Muscle layer of duodenum (tissue), 2 donors: ENCODE data around the gene HINT2.

Experiments
- H3K27ac ChIP-seq: one replicate; pipeline ENCODE4 v1.7.0; 2013; ENCODE audit warnings: mild to moderate bottlenecking, low read length
- H3K27me3 ChIP-seq: one replicate; pipeline ENCODE4 v1.7.0; 2013; ENCODE audit warnings: low read depth, mild to moderate bottlenecking, control low read depth, low read length
- H3K36me3 ChIP-seq, 2 donors: one replicate each; pipeline ENCODE4 v1.7.0; 2013; ENCODE audit warnings: low read length in 2 of 2, control low read depth in 1 of 2, mild to moderate bottlenecking in 1 of 2; ENCODE audit not compliant: insufficient read depth in 2 of 2, control insufficient read depth in 1 of 2
- H3K4me1 ChIP-seq, 2 donors: one replicate each; pipeline ENCODE4 v1.7.0; 2013; ENCODE audit warnings: low read length in 2 of 2, mild to moderate bottlenecking in 2 of 2, control low read depth in 1 of 2, moderate library complexity in 1 of 2; ENCODE audit not compliant: insufficient read depth in 2 of 2, control insufficient read depth in 1 of 2
- H3K4me3 ChIP-seq, 2 donors: one replicate each; pipeline ENCODE4 v1.7.0; 2013; ENCODE audit warnings: low read length in 2 of 2, low read depth in 1 of 2, mild to moderate bottlenecking in 1 of 2
- H3K9me3 ChIP-seq, 2 donors: one replicate each; pipeline ENCODE4 v1.7.0; 2013; ENCODE audit warnings: low read length in 2 of 2, control low read depth in 1 of 2, mild to moderate bottlenecking in 1 of 2; ENCODE audit not compliant: control insufficient read depth in 1 of 2
- donor health status: healthy.

The HINT2 gene

DNA sequence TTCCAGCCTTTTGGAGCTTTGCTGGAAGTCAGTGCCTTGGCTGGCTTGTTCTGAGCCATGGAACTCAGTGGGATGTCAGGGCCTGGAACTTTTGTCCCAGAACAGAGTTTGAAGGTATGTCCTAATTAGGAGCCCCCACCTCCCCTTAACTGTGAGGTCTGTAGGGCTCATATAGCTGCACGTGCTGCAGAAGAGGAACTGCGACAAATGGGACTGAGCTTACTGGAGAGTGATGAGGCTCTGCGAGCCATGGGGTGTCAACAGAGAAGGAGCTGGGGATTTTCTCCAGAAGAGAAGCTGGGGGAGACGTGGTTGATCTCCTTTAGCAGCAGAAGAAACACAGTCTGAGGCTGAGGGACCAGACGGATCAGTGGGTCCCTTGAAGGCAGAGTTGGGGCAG is 25.1 kb upstream of the HINT2 start:
- no peak overlapping the region for H3K4me3 ChIP-seq
- H3K36me3 ChIP-seq = no peaks in the 10 kb centered on the region
- peaks cover 8% of the 10 kb centered on the region in 2 donors for H3K4me1 ChIP-seq
- no peak overlapping the region for H3K27ac ChIP-seq
- no peaks in the 10 kb centered on the region for H3K9me3 ChIP-seq
- H3K27me3 ChIP-seq = no peaks in the 10 kb centered on the region

DNA sequence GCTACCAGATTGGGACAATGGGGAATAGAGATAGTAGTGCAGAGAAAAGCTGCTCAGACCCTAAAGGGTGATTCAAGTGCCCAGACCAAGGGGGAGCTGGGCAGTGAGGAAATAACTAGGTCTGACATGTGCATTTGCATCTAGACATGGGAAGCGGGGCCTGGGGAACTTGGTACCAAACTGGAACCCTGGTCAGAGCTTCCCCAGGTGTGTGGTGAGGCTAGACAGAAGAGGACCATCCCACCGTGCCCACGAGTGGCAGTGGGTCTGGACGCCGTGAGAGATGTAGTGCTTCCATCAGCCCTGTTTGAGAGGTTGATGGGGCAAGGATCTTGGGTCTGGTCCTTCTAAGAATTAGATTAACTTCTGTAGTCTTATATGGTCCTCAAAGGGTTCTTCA is 21.8 kb upstream of the HINT2 start:
- peaks cover 5 to 6% of the 10 kb centered on the region in 2 donors for H3K4me1 ChIP-seq
- H3K9me3 ChIP-seq = no peaks in the 10 kb centered on the region
- H3K36me3 ChIP-seq = no peaks in the 10 kb centered on the region
- no peak overlapping the region for H3K27ac ChIP-seq
- H3K4me3 ChIP-seq = no peak overlapping the region
- no peaks in the 10 kb centered on the region for H3K27me3 ChIP-seq

DNA sequence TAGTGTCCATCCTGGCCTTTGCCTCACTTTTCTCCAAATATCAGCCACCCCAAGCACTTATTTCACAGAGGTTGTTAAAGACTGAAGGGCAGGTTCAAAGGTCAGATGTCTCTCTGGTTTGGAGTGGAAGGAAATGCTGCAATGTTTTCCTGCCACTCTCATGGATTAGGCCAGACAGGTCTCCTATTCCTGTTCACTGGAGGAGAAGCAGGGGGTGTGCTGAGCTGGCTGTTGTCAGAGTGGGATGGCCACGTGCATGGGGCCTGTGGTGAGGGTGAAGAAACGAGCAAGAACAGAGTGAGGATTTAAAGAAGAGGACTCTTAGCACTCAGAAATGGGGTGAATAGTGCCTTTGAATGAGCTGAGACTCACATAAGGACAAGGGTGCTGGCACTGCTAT is 20.9 kb upstream of the HINT2 start:
- H3K36me3 ChIP-seq = no peaks in the 10 kb centered on the region
- H3K4me1 ChIP-seq = peaks cover 5 to 14% of the 10 kb centered on the region in 2 donors
- H3K4me3 ChIP-seq = no peak overlapping the region
- no peaks in the 10 kb centered on the region for H3K9me3 ChIP-seq
- H3K27me3 ChIP-seq = no peaks in the 10 kb centered on the region
- no peak overlapping the region for H3K27ac ChIP-seq

DNA sequence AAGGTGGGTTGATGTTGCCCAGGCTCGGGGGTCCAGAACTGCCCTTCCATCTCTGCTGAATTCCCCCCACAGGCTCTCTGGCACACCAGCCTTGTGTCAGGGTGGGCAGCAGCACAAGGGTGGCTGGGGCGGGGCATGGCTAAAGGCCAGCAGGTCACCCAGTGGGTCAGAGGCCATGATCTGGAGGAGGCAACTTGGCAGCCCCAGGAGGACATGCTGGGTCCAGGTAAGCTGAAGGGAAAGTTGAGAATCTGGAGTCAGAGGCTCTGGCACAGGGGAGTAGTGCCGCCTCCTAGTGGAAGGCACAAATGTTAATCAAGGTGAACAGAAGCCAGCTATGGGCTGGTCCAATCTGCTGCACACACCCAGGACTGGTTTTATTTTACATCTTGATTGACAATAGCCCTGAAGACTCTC is 20.4 kb upstream of the HINT2 start:
- Histone ChIP-seq H3K4me1 (peaks cover 11 to 20% of the 10 kb centered on the region in 2 donors), H3K9me3 (no peaks in the 10 kb centered on the region), H3K27me3 (no peaks in the 10 kb centered on the region), H3K4me3 (no peak overlapping the region), H3K27ac (no peak overlapping the region), H3K36me3 (no peaks in the 10 kb centered on the region)

DNA sequence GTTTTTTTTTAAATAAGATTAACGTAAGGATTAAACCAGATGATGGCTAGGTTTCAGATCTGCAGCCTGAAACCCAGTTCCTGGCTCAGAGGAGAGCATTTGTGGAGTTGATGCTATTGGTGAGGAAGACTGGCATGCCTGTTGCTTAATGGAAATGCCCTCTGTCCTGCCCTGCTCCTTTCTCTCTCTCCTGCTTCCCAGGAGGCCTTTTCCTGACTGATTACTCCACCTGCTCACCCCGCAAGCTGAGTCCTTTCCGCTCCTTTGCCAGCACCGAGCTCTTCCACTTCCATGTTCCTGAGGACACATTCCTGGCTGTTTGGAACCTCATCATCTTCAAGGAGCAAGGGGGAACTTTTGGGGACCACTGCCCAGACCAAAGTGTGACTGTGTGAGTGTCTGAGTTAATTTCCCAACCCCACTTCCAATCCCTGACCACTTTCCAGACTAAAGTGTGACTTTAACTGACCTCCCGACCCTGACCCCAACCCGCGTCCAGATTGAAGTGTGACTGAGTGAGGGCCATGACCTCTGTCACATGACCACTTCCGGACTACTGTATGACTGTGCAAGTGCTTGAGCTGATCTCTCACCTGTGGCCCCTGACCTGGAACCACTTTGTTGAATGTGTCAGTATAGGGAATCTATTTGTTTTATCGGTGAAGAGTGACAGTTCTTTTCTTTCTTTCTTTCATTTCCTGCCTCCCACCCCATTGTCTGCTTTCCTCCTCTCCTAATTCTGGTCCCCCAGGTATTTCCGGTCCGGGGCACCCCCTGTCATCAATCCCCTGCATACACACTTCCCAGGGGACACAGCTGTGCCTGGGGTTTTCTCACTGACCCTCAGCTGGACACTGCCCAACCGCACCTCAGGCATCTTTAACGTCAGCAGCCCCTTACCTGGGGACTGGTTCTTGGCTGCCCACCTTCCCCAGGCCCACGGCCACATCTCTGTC is 19.7 kb upstream of the HINT2 start:
- Histone ChIP-seq H3K4me1 (peaks cover 16 to 26% of the 10 kb centered on the region in 2 donors), H3K27me3 (no peaks in the 10 kb centered on the region), H3K27ac (no peak overlapping the region), H3K36me3 (no peaks in the 10 kb centered on the region), H3K9me3 (no peaks in the 10 kb centered on the region), H3K4me3 (no peak overlapping the region)

DNA sequence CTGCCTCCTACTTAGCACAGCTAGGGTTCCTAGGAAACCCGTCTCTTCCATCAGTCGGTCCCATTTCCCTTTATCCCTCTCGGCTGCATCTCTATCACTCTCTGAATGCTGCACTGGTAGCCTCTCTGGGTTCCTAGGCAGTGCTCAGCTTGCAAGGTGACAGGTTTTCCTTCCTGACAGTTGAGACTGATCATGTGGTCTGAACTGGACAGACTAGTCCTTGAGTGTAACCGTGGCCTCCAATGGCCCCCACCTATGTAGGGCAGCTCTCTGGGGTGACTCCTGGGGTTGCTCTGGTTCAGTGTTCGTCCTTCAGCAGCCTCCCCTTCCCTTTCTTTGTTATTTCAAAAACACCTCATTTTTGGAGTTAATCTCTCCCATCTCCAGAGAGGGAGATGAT is 18.0 kb upstream of the HINT2 start:
- H3K36me3 ChIP-seq = no peaks in the 10 kb centered on the region
- peaks cover 16 to 31% of the 10 kb centered on the region in 2 donors for H3K4me1 ChIP-seq
- no peaks in the 10 kb centered on the region for H3K27me3 ChIP-seq
- no peak overlapping the region for H3K4me3 ChIP-seq
- no peaks in the 10 kb centered on the region for H3K9me3 ChIP-seq
- no peak overlapping the region for H3K27ac ChIP-seq

DNA sequence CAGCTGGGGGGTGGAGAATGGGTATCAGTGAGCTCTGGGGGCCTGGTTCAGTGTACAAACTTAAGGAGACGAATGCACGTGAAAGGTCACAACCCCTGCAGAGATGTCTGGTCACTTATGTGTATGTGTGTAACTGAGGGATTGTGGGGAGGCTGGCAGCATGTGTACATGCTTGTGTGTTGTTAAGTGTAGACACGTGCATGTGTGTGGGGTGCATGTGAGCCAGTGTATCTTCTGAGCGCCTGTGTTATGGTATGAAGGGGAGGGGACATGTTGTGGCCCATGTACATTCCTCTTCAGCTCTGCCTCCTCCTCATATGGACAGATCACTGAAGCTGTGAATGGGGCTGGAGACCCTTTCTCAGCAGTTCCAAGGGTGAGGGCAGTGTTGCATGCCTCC is 16.2 kb upstream of the HINT2 start:
- H3K4me1 ChIP-seq = peaks cover 20 to 35% of the 10 kb centered on the region in 2 donors
- no peaks in the 10 kb centered on the region for H3K9me3 ChIP-seq
- peak overlapping the region; percentile 67 to 73 for H3K4me3 ChIP-seq
- H3K27me3 ChIP-seq = no peaks in the 10 kb centered on the region
- H3K27ac ChIP-seq = no peak overlapping the region
- no peaks in the 10 kb centered on the region for H3K36me3 ChIP-seq

DNA sequence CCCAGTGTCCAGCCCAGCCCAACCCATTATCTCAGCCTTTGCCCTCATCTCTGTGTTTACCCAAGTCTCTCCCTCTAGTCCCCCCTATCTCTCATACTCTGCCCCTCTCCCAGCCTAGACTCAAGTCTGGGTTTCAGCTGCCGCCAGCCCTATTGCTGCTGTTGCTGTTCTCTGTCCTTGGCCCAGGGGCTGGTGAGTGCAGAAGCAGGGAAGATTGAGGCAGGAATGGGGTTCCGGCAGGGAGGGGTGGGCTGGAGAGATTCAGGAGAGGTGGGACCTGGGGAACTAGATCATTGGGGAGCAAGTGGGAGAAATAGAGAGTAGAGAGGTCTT is 14.9 kb upstream of the HINT2 start:
- peaks cover 21 to 35% of the 10 kb centered on the region in 2 donors for H3K4me1 ChIP-seq
- no peaks in the 10 kb centered on the region for H3K9me3 ChIP-seq
- H3K27me3 ChIP-seq = no peaks in the 10 kb centered on the region
- peak overlapping the region; percentile 67 to 73 for H3K4me3 ChIP-seq
- no peaks in the 10 kb centered on the region for H3K36me3 ChIP-seq
- peak overlapping the region; percentile 57 for H3K27ac ChIP-seq

DNA sequence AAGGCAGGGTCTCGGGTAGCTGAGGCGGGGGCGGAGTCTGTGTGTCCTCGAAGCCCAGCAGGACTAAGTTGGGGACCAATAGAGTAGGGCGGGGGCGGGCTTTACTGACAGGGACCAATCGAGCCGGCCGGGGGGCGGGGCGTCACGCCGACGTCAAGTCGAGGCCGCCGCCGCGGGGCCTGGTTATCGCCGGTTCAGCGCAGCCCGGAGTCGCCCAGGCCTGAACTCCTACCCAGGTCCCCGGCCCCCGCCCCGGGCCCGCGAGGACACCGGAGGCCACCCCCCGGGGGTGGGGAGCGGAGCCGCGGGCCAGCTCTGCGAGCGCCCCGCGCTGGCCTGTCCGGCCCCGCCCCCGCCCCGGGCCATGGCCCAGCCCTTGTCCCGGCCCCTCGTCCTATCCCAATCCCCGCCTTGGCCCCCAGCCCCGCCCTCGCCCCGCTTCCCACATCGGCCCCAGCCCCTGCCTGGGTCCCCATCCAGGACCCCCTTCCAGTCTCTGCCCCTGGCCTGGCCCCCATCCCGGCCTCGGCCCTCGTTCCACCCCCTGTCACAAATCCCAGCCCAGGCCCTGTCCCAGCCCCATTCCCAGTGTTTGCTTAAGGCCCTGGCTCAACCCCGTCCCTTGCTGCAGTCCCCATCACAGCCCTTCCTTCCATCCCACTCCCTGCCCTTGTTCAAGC is 14.4 kb upstream of the HINT2 start, which contains the start of gene TMEM8B:
Gene TMEM8B (plus strand): TSS at position 145 of the 680 bp plus-strand sequence. CDS start 220 bp downstream, at position 365.
- H3K27me3 ChIP-seq = no peaks in the 10 kb centered on the region
- no peaks in the 10 kb centered on the region for H3K36me3 ChIP-seq
- H3K4me1 ChIP-seq = peaks cover 19 to 31% of the 10 kb centered on the region in 2 donors
- H3K27ac ChIP-seq = peak within 1 kb of the TSS; percentile 57
- no peaks in the 10 kb centered on the region for H3K9me3 ChIP-seq
- peak within 1 kb of the TSS; percentile 73 to 79 for H3K4me3 ChIP-seq

DNA sequence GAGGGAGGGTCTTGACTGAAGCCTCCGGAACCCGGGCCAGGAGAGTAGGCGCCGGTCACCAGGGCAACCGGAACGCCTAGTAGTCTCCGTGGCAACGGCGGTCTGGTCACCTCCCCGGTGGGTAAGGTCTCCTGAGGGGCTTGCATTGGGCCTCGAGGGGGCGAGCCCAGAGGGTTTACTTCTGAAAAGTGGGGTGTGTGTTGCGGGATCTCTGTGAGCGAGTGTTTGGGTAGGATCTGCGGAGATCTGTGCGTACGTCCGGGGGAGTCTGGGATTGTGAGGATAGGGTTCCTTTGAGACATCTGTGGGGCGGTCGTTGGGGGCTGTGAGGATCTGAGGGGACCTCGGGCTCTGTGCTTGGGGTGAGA is 13.9 kb upstream of the HINT2 start, which contains the start of gene FAM221B:
Gene FAM221B (minus strand): TSS at position 17 of the 368 bp plus-strand sequence. CDS start 2,571 bp downstream, outside the sequence.
- peak within 1 kb of the TSS; percentile 57 for H3K27ac ChIP-seq
- no peaks in the 10 kb centered on the region for H3K27me3 ChIP-seq
- H3K36me3 ChIP-seq = no peaks in the 10 kb centered on the region
- H3K4me3 ChIP-seq = peak within 1 kb of the TSS; percentile 73 to 79
- H3K9me3 ChIP-seq = no peaks in the 10 kb centered on the region
- peaks cover 16 to 30% of the 10 kb centered on the region in 2 donors for H3K4me1 ChIP-seq

DNA sequence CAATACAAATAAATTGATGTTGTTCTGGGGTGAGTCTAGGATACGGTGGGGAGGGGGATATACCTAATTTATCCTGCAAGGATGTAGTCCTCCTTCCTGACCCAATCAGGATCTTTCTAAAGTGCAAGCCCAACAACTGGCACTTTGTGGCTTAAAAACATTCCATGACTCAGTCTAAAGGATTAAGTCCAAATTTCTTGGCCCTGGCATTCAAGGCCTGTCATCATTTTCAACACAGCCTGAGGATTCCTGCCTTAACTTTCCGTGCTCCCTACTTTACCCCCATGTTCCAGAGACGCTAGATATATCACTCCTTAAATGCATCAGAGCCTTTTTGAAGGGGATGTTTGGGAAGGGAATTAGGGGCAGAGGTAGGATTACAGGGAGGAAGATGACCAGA is 12.6 kb upstream of the HINT2 start:
- H3K9me3 ChIP-seq = no peaks in the 10 kb centered on the region
- H3K27me3 ChIP-seq = no peaks in the 10 kb centered on the region
- no peaks in the 10 kb centered on the region for H3K36me3 ChIP-seq
- H3K4me1 ChIP-seq = peaks cover 16 to 30% of the 10 kb centered on the region in 2 donors
- no peak overlapping the region for H3K4me3 ChIP-seq
- H3K27ac ChIP-seq = no peak overlapping the region
